ENCODE data around the gene KLC4. TPM values are rescaled to one million over a fixed set of nuclear protein-coding genes. Genes with fewer than 3 reads are reported as not detected.

KLC4 gene
- 9.5 and 10.7 TPM in 2 replicates for total RNA-seq

DNA sequence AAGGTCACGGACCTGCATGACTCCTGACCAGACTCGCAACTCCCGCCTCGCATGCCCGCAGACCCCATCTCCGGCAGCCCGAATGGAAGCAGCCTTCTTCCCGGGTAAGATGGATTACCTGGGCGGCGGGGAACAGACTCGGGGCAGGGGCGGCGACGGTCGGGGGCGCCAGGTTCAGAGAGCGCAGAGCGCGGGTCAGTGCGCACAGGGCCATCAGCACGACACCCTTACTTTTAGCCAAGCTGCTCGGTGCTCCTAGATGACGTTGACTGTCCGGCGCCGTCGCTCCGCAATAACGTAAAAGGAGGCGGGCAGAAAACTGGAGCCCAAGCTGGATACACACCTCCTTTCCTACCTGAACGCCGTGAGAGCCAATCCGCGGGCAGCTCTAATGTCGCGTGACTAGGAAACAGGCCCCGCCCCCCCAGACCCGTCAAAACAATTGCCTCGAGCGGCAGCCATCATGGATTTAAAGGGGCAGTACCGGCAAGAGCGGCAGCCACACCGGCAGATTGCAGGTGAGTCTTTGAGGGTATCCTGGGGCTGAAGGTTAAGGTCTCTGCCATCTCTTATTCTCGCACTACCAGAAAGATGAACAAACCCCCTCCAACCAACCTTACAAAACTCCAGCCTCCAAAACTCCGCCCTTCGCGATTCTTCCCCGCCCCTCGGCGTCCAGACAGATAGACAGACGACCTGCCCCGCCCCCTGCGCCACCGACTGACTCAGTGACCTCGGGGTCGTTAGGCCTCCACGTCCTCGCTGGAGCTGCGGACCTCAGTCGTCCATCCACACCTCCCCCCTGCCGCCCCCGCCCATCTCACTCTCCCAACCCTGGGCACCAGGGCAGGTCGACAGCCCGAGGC, at the start of gene KLC4, which contains the start of gene MRPL2:
Gene KLC4, plus strand, starts transcription at position 464 of the 866 bp plus-strand sequence. CDS start 1,705 bp downstream, outside the sequence.
Gene MRPL2, minus strand, starts transcription at position 267 of the 866 bp plus-strand sequence. Its CDS starts 53 bp downstream, at position 214.
- peak within 1 kb of the TSS; percentile 99 for H3K4me3 Mint-ChIP-seq
- intact Hi-C loops (cut with micrococcal nuclease) = loop anchor here (1.0 to 10.0 kb wide), 8 partner anchors 45 to 495 kb away; partner anchors contain the start of genes CNPY3, KLHDC3, PPP2R5D and SRF
- peak; percentile 99 for DNase-seq
- no peaks in the 10 kb centered on the region for H3K27me3 Mint-ChIP-seq
- peaks cover 35% of the 10 kb centered on the region for H3K4me1 Mint-ChIP-seq
- H3K9me3 Mint-ChIP-seq = no peaks in the 10 kb centered on the region
- peaks cover 24% of the 10 kb centered on the region for H3K36me3 Mint-ChIP-seq (ENCODE audit: low read depth)
- peak within 1 kb of the TSS; percentile 98 for H3K27ac Mint-ChIP-seq

DNA sequence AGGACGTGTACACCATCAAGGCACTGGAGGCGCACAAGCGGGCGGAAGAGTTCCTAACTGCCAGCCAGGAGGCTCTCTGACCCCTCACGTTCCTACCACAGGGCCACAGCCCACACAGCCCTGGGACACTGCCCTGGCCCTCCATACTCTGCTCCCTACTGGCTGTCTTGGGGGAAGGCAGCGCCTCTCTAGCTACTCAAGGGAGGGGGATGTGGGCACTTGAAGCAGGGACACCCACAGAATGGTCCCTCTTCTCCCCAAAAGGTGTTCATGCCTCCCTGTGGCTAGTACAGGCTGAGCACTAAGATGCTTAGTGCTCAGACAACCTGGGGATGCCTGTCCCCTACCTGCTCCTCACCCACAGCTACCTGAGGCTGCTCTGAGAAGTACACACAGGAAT, 48.2 kb upstream of the KLC4 start:
- H3K4me3 Mint-ChIP-seq = no peak overlapping the region
- peaks cover 33% of the 10 kb centered on the region for H3K4me1 Mint-ChIP-seq
- DNase-seq = no peak
- peaks cover 60% of the 10 kb centered on the region for H3K36me3 Mint-ChIP-seq (ENCODE audit: low read depth)
- no peaks in the 10 kb centered on the region for H3K9me3 Mint-ChIP-seq
- H3K27ac Mint-ChIP-seq = no peak overlapping the region
- no peaks in the 10 kb centered on the region for H3K27me3 Mint-ChIP-seq
- intact Hi-C loops (cut with micrococcal nuclease) = loop anchor here (5.0 kb wide), 1 partner anchor 449 kb away; the partner anchor contains the start of gene UBR2

DNA sequence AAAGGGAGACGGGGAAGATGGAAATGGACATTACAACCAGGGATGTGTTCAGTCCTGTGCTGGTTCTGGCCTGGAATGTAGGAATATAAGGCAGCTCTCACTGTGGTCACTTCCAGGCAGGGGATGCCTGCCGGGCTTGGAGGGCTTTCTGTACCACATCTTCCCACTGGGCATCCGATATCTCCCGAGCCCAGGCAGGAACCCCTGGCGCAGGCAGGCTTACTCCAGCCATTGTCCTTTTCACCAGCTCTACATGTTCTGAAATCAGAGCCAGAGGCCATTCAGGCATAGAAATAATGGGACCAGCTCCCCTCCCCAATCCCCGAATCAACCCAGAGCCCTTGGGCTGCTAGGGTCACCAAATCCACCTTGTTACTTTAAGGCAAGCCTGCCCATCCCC, 47.1 kb upstream of the KLC4 start:
- Mint-ChIP-seq H3K9me3 (no peaks in the 10 kb centered on the region), H3K4me1 (peaks cover 39% of the 10 kb centered on the region), H3K27me3 (no peaks in the 10 kb centered on the region), H3K4me3 (peak overlapping the region; percentile 99), H3K36me3 (ENCODE audit: low read depth) (peaks cover 54% of the 10 kb centered on the region), H3K27ac (no peak overlapping the region)
- peak; percentile 65 for DNase-seq
- intact Hi-C loops (cut with micrococcal nuclease) = loop anchor here (2.0 to 5.0 kb wide), 2 partner anchors 450 to 504 kb away; partner anchors contain the start of genes POLR1C, UBR2 and YIPF3

DNA sequence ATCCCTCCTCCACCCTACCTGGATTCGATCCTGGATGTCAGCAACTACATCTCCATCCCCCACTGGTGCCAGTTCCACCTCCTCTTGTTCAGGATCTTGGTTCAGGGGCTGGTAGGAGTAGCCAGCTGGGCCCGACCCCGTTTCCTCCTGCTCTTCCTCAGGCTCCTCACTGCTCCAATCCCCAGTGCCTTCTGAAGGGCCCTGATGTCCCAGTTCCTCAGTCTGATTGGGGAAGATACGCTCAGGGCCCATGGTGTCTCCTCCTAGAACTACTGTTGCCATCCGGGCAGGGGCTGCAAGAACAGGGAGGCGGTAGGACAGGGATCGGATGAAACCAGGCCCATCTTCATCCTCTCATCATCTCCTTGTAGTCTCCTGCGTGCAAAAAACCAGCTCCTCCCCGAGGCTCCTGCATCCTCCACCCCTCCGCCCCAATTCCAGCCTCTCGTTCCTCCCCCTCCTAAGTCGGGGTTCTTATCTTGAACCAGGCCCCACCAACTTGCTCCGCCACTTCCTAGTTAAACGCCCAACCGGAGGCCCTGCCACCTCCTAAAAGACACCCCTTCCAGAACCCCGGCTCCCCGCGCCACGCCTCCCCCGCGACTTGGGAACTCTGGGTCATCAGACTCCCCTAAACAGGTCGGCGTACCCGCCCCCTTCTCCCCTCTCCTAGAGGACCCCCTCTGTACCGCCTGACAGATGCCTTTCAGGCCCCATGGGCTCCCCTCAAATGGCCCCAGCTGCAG, 46.2 kb upstream of the KLC4 start:
- H3K4me1 Mint-ChIP-seq = peaks cover 44% of the 10 kb centered on the region
- H3K27ac Mint-ChIP-seq = peak overlapping the region; percentile 92
- no peaks in the 10 kb centered on the region for H3K27me3 Mint-ChIP-seq
- peaks cover 56% of the 10 kb centered on the region for H3K36me3 Mint-ChIP-seq (ENCODE audit: low read depth)
- peak overlapping the region; percentile 99 for H3K4me3 Mint-ChIP-seq
- no peak for DNase-seq
- intact Hi-C loops (cut with micrococcal nuclease) = loop anchor here (1.0 to 5.0 kb wide), 4 partner anchors 29 to 504 kb away; partner anchors contain the start of genes POLR1C, PPP2R5D, UBR2 and YIPF3
- no peaks in the 10 kb centered on the region for H3K9me3 Mint-ChIP-seq

DNA sequence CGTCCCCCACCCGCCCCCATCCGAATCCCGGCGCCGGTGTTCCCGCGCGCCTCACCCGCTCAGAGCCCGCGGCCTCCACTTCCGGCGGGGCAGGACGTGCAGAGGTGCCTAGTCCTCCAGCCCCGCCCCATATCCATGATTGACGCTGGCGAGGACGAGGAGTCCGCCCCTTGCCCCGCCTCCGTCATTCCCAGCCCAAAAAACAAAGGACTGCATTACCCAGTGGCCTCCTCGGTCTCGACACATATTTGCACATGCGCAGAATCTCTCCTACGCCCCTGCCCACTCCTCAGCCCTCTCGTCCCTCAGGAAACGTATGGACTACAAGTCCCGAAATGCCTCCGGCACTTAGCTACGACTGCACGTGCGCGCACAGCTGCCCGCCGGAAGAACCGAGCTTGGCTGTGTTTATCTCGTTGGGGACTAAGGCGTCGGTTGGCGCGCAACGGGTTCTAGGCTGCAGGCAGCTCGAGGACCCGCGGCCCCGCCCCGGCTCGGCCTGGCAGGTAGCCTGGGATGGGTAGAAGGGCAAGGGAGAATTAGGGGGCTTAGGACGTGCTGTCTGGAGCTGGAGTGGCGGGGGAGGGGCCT, 45.5 kb upstream of the KLC4 start, which contains the start of the genes KLHDC3 and MEA1:
Gene KLHDC3, plus strand, starts transcription at position 407 of the 591 bp plus-strand sequence. CDS start 2,944 bp downstream, outside the sequence.
Gene MEA1, minus strand, starts transcription at position 104 of the 591 bp plus-strand sequence. CDS start 133 bp downstream, outside the sequence.
- peak; percentile 100 for DNase-seq
- peak within 1 kb of the TSS; percentile 92 for H3K27ac Mint-ChIP-seq
- no peaks in the 10 kb centered on the region for H3K27me3 Mint-ChIP-seq
- intact Hi-C loops (cut with micrococcal nuclease) = loop anchor here (1.0 to 5.0 kb wide), 7 partner anchors 30 to 503 kb away; partner anchors contain the start of genes CNPY3, KLC4, MRPL2 and PEX6
- no peaks in the 10 kb centered on the region for H3K9me3 Mint-ChIP-seq
- peak within 1 kb of the TSS; percentile 99 for H3K4me3 Mint-ChIP-seq
- H3K36me3 Mint-ChIP-seq (ENCODE audit: low read depth) = peaks cover 61% of the 10 kb centered on the region
- peaks cover 44% of the 10 kb centered on the region for H3K4me1 Mint-ChIP-seq

DNA sequence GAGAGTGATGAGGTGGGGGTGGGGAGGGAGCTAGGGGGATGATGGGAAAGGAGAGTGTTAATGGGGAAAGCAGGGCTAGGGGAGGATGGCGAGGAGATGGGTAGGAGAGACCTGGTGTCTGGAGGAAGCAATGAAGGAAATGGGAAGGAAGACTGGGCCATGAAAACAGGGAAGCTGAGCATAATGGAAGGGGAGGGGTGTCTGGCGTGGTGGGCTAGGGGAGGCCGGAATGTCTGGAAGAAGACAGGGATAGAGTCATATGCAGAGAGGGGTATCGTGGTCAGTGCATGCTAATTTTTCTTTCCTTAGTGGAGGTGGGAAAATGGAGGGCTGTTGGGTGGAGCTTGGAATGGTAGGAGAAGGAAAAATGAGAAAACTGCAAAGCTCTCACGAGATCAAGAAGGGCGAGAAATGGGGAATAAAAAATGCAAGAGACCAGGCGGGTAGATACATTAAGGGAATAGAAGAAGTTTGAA, 45.0 kb upstream of the KLC4 start:
- Mint-ChIP-seq H3K4me1 (peaks cover 44% of the 10 kb centered on the region), H3K9me3 (no peaks in the 10 kb centered on the region), H3K36me3 (ENCODE audit: low read depth) (peaks cover 60% of the 10 kb centered on the region), H3K27me3 (no peaks in the 10 kb centered on the region), H3K27ac (peak overlapping the region; percentile 92), H3K4me3 (peak overlapping the region; percentile 99)
- DNase-seq = no peak
- intact Hi-C loops (cut with micrococcal nuclease) = loop anchor here (1.0 to 5.0 kb wide), 4 partner anchors 35 to 452 kb away; partner anchors contain the start of genes CNPY3, KLC4, MRPL2 and PEX6

DNA sequence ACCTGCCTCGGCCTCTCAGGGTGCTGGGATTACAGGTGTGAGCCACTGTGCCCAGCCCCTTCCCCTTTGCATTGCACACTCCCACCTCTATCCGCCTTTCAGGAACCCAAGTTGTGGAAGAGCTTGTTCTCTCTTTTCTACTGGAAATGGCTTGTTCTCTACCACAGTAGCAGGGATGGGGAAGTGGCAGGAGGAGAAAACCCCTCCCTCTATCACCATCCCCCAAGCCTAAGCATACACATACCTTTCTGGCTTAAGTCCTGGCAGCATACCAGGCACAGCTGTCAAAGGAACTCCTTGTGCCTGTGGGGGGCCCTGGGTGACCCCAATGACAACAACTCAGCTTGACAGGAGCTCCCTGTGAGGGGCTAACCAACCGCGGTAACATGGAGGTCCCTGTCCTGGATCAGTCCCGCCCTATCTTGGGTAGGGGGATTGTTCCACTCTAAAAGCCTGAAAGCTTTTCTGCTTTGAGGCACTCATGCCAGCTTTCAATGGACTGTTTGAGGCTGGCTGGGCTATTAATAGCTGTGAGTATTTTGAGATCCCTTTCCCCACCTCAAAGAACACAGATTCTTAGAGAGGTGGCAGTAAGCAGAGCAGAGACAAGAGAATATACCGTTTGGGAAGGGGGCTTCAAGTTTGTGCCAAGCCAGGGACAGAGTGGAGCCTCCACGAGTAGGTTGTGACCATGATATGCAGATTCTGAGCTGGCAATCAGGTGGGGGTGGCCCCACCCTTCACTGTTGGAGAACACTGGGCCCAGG, 43.1 kb upstream of the KLC4 start:
- intact Hi-C loops (cut with micrococcal nuclease) = no loop called here
- Mint-ChIP-seq H3K27me3 (no peaks in the 10 kb centered on the region), H3K9me3 (no peaks in the 10 kb centered on the region), H3K36me3 (ENCODE audit: low read depth) (peaks cover 50% of the 10 kb centered on the region), H3K27ac (no peak overlapping the region), H3K4me1 (peaks cover 52% of the 10 kb centered on the region), H3K4me3 (peak overlapping the region; percentile 38)
- no peak for DNase-seq

DNA sequence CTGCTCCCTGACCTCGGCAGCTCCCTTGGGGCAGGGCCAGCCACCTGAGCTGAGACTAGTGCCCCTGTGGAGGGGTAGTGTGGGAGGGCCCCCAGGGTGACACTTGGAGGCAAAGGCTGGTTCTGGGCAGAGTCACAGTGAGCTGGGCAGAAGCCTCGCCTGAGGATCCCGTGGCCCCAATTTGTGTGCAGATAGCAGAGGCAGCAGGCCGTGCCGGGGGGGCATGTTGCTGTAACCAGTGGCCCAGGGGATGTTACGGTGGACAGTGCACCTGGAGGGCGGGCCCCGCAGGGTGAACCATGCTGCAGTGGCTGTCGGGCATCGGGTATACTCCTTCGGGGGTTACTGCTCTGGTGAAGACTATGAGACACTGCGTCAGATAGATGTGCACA, 42.5 kb upstream of the KLC4 start:
- no peak for DNase-seq
- intact Hi-C loops (cut with micrococcal nuclease) = no loop called here
- Mint-ChIP-seq H3K4me1 (peaks cover 52% of the 10 kb centered on the region), H3K36me3 (ENCODE audit: low read depth) (peaks cover 48% of the 10 kb centered on the region), H3K4me3 (no peak overlapping the region), H3K9me3 (no peaks in the 10 kb centered on the region), H3K27me3 (no peaks in the 10 kb centered on the region), H3K27ac (no peak overlapping the region)

DNA sequence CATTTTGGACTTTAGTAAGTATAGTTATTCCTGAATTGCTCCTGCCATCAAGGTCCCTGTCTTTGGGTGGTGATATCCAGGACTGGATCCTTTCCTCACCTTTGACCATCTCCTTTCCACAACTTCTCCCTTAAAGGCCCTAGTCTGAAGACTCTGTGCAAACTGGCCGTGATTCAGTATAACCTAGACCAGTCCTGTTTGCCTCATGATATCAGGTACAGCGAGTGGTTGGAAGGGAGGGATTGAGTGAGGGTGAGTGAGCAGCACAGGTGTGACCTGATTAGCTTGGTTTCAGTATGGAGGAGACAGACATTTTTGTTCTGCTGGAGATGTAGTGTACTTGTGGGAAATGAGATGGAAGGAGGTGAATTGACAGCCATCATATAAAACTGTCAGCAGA, 40.3 kb upstream of the KLC4 start:
- Mint-ChIP-seq H3K4me1 (peaks cover 38% of the 10 kb centered on the region), H3K9me3 (no peaks in the 10 kb centered on the region), H3K4me3 (peak overlapping the region; percentile 0), H3K27me3 (no peaks in the 10 kb centered on the region), H3K27ac (no peak overlapping the region), H3K36me3 (ENCODE audit: low read depth) (peaks cover 32% of the 10 kb centered on the region)
- intact Hi-C loops (cut with micrococcal nuclease) = no loop called here
- no peak for DNase-seq

DNA sequence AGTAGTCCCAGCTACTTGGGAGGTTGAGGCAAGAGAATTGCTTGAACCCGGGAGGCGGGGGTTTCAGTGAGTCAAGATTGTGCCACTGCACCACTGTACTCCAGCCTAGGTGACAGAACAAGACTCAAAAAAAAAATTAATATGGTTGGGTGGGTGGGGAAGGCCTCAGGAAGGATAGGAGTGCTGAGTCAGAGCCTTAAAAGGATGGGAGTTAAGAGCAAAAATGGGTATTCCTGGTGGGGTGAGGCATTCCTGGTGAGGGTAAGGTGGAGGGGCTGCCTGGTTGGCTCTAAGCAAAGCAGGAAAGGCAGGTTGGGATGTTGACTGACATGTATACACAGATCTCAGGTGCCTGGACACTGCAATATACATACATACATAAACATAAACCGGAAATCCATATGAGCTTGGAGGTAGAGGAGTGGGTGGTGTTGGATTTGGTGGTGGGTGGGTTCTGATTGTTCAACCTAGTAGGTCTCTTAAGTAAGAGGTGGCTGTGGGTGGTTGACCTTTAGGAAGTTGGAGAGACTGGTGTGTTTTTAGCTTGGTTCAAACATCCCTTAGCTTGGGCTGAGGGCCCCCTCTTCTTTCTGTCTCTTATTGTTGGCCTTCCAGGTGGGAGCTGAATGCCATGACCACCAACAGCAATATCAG, 39.3 kb upstream of the KLC4 start:
- Mint-ChIP-seq H3K27ac (peak overlapping the region; percentile 52), H3K4me3 (peak overlapping the region; percentile 94), H3K27me3 (no peaks in the 10 kb centered on the region), H3K9me3 (no peaks in the 10 kb centered on the region), H3K36me3 (ENCODE audit: low read depth) (peaks cover 39% of the 10 kb centered on the region), H3K4me1 (peaks cover 36% of the 10 kb centered on the region)
- intact Hi-C loops (cut with micrococcal nuclease) = no loop called here
- no peak for DNase-seq

DNA sequence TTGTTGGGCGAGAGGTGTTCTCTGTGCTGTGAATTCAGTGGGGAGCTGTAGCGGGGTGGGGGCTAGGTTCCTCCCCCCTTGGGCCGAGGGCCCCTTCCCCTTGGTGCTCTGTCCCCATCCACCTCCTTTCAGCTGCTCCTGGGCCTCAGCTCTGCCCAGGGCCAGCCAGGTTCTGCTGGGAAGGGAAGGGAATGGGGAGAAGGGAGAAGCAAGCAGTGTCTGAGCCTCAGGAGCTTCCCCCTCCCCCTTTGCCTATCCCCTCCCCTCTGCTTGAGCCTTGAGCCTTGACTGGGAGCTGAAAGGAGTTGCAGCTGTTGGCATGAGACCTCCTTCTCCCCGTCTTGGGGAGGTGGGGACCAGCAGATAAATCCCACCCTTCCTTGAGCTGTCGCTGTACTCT, 38.6 kb upstream of the KLC4 start:
- Mint-ChIP-seq H3K4me1 (peaks cover 35% of the 10 kb centered on the region), H3K27ac (no peak overlapping the region), H3K36me3 (ENCODE audit: low read depth) (peaks cover 42% of the 10 kb centered on the region), H3K27me3 (no peaks in the 10 kb centered on the region), H3K4me3 (peak overlapping the region; percentile 94), H3K9me3 (no peaks in the 10 kb centered on the region)
- no peak for DNase-seq
- intact Hi-C loops (cut with micrococcal nuclease) = loop anchor here (1.0 kb wide), 1 partner anchor 32 kb away; the partner anchor contains the start of gene CUL7

All from activated CD4-positive, alpha-beta T cell treated with anti-CD3 and anti-CD28 coated beads, Interleukin-2, amount 10 ng/mL, durations not matched to agents 24 days and 14 days (primary cell).